ENCODE results near the gene UNC5C. TPM values are rescaled to one million over a fixed set of nuclear protein-coding genes. Genes with fewer than 3 reads are reported as not detected.

UNC5C gene
- total RNA-seq, 4 donors from 2014 or later = 1.2 to 5.0 (median 3.0) TPM

- no peaks in the 10 kb centered on the region for H3K9me3 ChIP-seq
- no peak for DNase-seq (ENCODE audit: low spot score in 2 of 2)
- H3K4me3 ChIP-seq = no peak overlapping the region
- no peaks in the 10 kb centered on the region for H3K36me3 ChIP-seq
- no peaks in the 10 kb centered on the region for H3K4me1 ChIP-seq
- no peak overlapping the region for H3K27ac ChIP-seq
- TF ChIP-seq CTCF (IDR thresholded peaks at IDR 0.05) (no peak), EP300 (IDR thresholded peaks at IDR 0.05) (no peak), POLR2A (IDR thresholded peaks at IDR 0.05) (no peak)
- no peaks in the 10 kb centered on the region for H3K27me3 ChIP-seq
- 79 to 92% methylated on average over 1 of the region's 1 CpG for WGBS, 2 donors
Measured at GRCh38 chr4:95560774-95561173, 12.0 kb upstream of the UNC5C start.

- Histone ChIP-seq H3K9me3 (no peaks in the 10 kb centered on the region), H3K36me3 (no peaks in the 10 kb centered on the region), H3K27me3 (no peaks in the 10 kb centered on the region), H3K27ac (no peak overlapping the region), H3K4me1 (no peaks in the 10 kb centered on the region), H3K4me3 (no peak overlapping the region)
- 77 to 82% methylated on average over 4 of the region's 4 CpGs for WGBS, 2 donors
- DNase-seq (ENCODE audit: low spot score in 2 of 2) = no peak
- no peak for TF ChIP-seq CTCF (IDR thresholded peaks at IDR 0.05)
- no peak for TF ChIP-seq EP300 (IDR thresholded peaks at IDR 0.05)
- no peak for TF ChIP-seq POLR2A (IDR thresholded peaks at IDR 0.05)
Measured at GRCh38 chr4:95556207-95556859, 7.6 kb upstream of the UNC5C start.

- Histone ChIP-seq H3K27me3 (no peaks in the 10 kb centered on the region), H3K4me1 (peaks cover 0 to 19% (median 0%) of the 10 kb centered on the region in 4 donors), H3K4me3 (no peak overlapping the region), H3K9me3 (no peaks in the 10 kb centered on the region), H3K27ac (no peak overlapping the region), H3K36me3 (no peaks in the 10 kb centered on the region)
- 74 to 80% methylated on average over 4 of the region's 4 CpGs for WGBS, 2 donors
- no peak for DNase-seq (ENCODE audit: low spot score in 2 of 2)
- TF ChIP-seq CTCF (IDR thresholded peaks at IDR 0.05) (no peak), POLR2A (IDR thresholded peaks at IDR 0.05) (no peak), EP300 (IDR thresholded peaks at IDR 0.05) (no peak)
Measured at GRCh38 chr4:95552942-95553550, 4.3 kb upstream of the UNC5C start.

GRCh38 chr4:95551653-95552052 lies 2.9 kb upstream of the UNC5C start:
- WGBS, 2 donors = 82 to 90% methylated on average over 2 of the region's 2 CpGs
- no peak for DNase-seq (ENCODE audit: low spot score in 2 of 2)
- no peaks in the 10 kb centered on the region for H3K9me3 ChIP-seq
- TF ChIP-seq POLR2A (IDR thresholded peaks at IDR 0.05) = no peak
- no peak for TF ChIP-seq CTCF (IDR thresholded peaks at IDR 0.05)
- TF ChIP-seq EP300 (IDR thresholded peaks at IDR 0.05) = no peak
- no peak overlapping the region for H3K4me3 ChIP-seq
- no peaks in the 10 kb centered on the region for H3K36me3 ChIP-seq
- H3K4me1 ChIP-seq = peaks cover 0 to 33% (median 0%) of the 10 kb centered on the region in 4 donors
- no peaks in the 10 kb centered on the region for H3K27me3 ChIP-seq
- no peak overlapping the region for H3K27ac ChIP-seq

All from tibial nerve (tissue), 4 donors.